Osteocyte (in vitro differentiated cells): ENCODE results near the gene PPM1F. TPM values are rescaled to one million over a fixed set of nuclear protein-coding genes. Genes with fewer than 3 reads are reported as not detected.

ENCODE experiments used
- DNase-seq: peaks from one replicate; pipeline ENCODE4 v3.0.0; 2021; ENCODE audit warnings: mixed read lengths; ENCODE audit not compliant: unreplicated experiment; ENCODE audit errors: extremely low spot score
- H3K27ac Mint-ChIP-seq: one replicate; pipeline ENCODE4 v1.8.0; 2021; ENCODE audit warnings: mild to moderate bottlenecking, mixed read lengths; ENCODE audit not compliant: unreplicated experiment
- H3K27me3 Mint-ChIP-seq: one replicate; pipeline ENCODE4 v1.8.0; 2021; ENCODE audit warnings: mixed read lengths; ENCODE audit not compliant: unreplicated experiment
- H3K36me3 Mint-ChIP-seq: one replicate; pipeline ENCODE4 v1.8.0; 2021; ENCODE audit warnings: mixed read lengths; ENCODE audit not compliant: unreplicated experiment
- H3K4me1 Mint-ChIP-seq: one replicate; pipeline ENCODE4 v1.8.0; 2021; ENCODE audit warnings: mixed read lengths; ENCODE audit not compliant: unreplicated experiment
- H3K4me3 Mint-ChIP-seq: one replicate; pipeline ENCODE4 v1.8.0; 2021; ENCODE audit warnings: mild to moderate bottlenecking, moderate library complexity, mixed read lengths; ENCODE audit not compliant: unreplicated experiment
- H3K9me3 Mint-ChIP-seq: one replicate; pipeline ENCODE4 v1.8.0; 2021; ENCODE audit warnings: mixed read lengths; ENCODE audit not compliant: unreplicated experiment
- CTCF ChIP-seq: fragments of 200-600 bp; sonication (generic); IDR thresholded peaks from 2 replicates; pipeline ENCODE4 v1.5.0; 2021; ENCODE audit warnings: antibody characterized with exemption, mild to moderate bottlenecking, moderate library complexity
- total RNA-seq: library from RNA; stranded (reverse); gene quantifications from 2 replicates; pipeline ENCODE4 v1.2.1, GENCODE V29; 2021

PPM1F gene
- total RNA-seq, 1 donor from 2014 or later, result 40.2 TPM

GRCh38 chr22:21966643-21967516 lies 14.2 kb upstream of the PPM1F start:
- H3K4me1 Mint-ChIP-seq, result no peaks in the 10 kb centered on the region
- no peak overlapping the region for H3K4me3 Mint-ChIP-seq
- no peak overlapping the region for H3K27ac Mint-ChIP-seq
- TF ChIP-seq CTCF, result no peak
- no peaks in the 10 kb centered on the region for H3K27me3 Mint-ChIP-seq
- no peaks in the 10 kb centered on the region for H3K9me3 Mint-ChIP-seq
- H3K36me3 Mint-ChIP-seq, result peaks cover 37% of the 10 kb centered on the region
- DNase-seq, result no peak

DNA sequence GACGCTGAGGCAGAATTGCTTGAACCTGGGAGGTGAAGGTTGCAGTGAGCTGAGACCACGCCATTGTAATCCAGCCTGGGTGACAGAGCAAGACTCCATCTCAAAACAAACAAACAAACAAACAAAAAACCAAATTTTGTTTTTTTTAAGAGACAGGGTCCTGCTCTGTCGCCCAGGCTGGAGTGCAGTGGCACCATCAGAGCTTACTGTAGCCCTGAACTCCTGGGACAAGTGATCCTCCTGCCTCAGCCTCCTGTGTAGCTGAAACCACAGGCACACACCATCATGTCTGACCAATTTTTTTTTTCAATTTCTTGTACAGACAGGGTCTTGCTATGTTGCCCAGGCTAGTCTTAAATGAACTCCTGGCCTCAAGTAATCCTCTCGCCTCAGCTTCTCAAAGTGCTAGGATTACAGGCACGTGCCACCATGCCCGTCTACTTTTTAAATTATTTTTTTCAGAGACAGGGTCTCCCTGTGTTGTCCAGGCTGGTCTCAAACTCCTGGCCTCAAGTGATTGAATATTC lies 13.2 kb upstream of the PPM1F start:
- no peaks in the 10 kb centered on the region for H3K27me3 Mint-ChIP-seq
- DNase-seq, result no peak

DNA sequence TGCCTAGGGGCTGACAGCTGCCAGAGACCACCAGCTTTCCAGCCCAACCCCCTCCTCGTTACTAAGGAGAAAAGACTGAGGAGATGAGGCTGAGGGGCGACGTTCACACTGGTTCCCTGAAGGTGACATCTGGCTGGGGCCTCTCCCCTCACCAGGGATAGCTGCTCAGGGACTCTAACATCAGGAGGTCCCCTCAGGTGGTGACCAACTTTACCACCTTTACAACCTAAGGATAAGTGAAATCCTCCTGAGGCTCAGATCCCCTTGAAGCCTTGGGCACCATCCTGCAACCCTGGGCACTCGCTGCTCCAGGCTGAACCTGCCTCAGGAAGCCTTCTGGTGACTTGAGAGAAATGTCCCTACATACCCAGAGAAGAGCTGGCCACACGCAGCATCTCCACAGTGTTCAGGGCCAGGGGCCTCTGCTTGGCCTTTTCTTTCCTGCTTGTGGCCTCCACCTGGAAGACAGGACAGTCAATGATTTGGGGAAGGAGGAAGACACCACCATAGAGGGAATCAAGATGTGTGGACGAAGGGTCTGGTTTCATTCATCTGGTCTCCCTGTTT lies 12.4 kb upstream of the PPM1F start:
- H3K4me1 Mint-ChIP-seq, result no peaks in the 10 kb centered on the region
- H3K27me3 Mint-ChIP-seq, result no peaks in the 10 kb centered on the region
- no peak overlapping the region for H3K4me3 Mint-ChIP-seq
- H3K27ac Mint-ChIP-seq, result no peak overlapping the region
- peaks cover 27% of the 10 kb centered on the region for H3K36me3 Mint-ChIP-seq
- no peak for TF ChIP-seq CTCF
- no peak for DNase-seq
- H3K9me3 Mint-ChIP-seq, result no peaks in the 10 kb centered on the region

More for the DNA sequence above, 13.2 kb upstream of the PPM1F start:
- Mint-ChIP-seq H3K27ac (no peak overlapping the region), H3K36me3 (peaks cover 32% of the 10 kb centered on the region), H3K4me3 (no peak overlapping the region), H3K4me1 (no peaks in the 10 kb centered on the region), H3K9me3 (no peaks in the 10 kb centered on the region)
- TF ChIP-seq CTCF, result no peak

- H3K27ac Mint-ChIP-seq, result no peak overlapping the region
- no peak for DNase-seq
- no peak overlapping the region for H3K4me3 Mint-ChIP-seq
- no peaks in the 10 kb centered on the region for H3K4me1 Mint-ChIP-seq
- TF ChIP-seq CTCF, result no peak
- H3K36me3 Mint-ChIP-seq, result peaks cover 27% of the 10 kb centered on the region
- no peaks in the 10 kb centered on the region for H3K9me3 Mint-ChIP-seq
- H3K27me3 Mint-ChIP-seq, result no peaks in the 10 kb centered on the region
Measured at GRCh38 chr22:21964234-21964633, 11.6 kb upstream of the PPM1F start.

- Mint-ChIP-seq H3K9me3 (no peaks in the 10 kb centered on the region), H3K36me3 (peaks cover 25% of the 10 kb centered on the region), H3K4me1 (no peaks in the 10 kb centered on the region), H3K27ac (no peak overlapping the region), H3K4me3 (no peak overlapping the region), H3K27me3 (no peaks in the 10 kb centered on the region)
- TF ChIP-seq CTCF, result no peak
- DNase-seq, result no peak
Measured at GRCh38 chr22:21963790-21964211, 11.2 kb upstream of the PPM1F start.
